ENCODE data around the gene IL18BP.

The IL18BP gene

GRCh38 chr11:72039031-72039855 lies 40.5 kb downstream of the IL18BP start:
- H3K4me3 ChIP-seq (ENCODE audit: low read depth, low read length) = peak overlapping the region; percentile 79
- no peak for TF ChIP-seq CTCF (IDR thresholded peaks at IDR 0.05; ENCODE audit: low read depth, low read length)

GRCh38 chr11:72039856-72040401 lies 41.2 kb downstream of the IL18BP start:
- peak overlapping the region; percentile 79 for H3K4me3 ChIP-seq (ENCODE audit: low read depth, low read length)

GRCh38 chr11:72040491-72041363 lies 42.0 kb downstream of the IL18BP start:
- peak overlapping the region; percentile 79 for H3K4me3 ChIP-seq (ENCODE audit: low read depth, low read length)
- no peak for TF ChIP-seq CTCF (IDR thresholded peaks at IDR 0.05; ENCODE audit: low read depth, low read length)

More at GRCh38 chr11:72039856-72040401, 41.2 kb downstream of the IL18BP start:
- no peak for TF ChIP-seq CTCF (IDR thresholded peaks at IDR 0.05; ENCODE audit: low read depth, low read length)

GRCh38 chr11:72041364-72042063 lies 42.8 kb downstream of the IL18BP start:
- peak overlapping the region; percentile 79 for H3K4me3 ChIP-seq (ENCODE audit: low read depth, low read length)
- no peak for TF ChIP-seq CTCF (IDR thresholded peaks at IDR 0.05; ENCODE audit: low read depth, low read length)

- H3K4me3 ChIP-seq (ENCODE audit: low read depth, low read length) = peak overlapping the region; percentile 79
- no peak for TF ChIP-seq CTCF (IDR thresholded peaks at IDR 0.05; ENCODE audit: low read depth, low read length)
These were observed 43.5 kb downstream of the IL18BP start for GRCh38 chr11:72042064-72042745.

- H3K4me3 ChIP-seq (ENCODE audit: low read depth, low read length) = no peak overlapping the region
- no peak for TF ChIP-seq CTCF (IDR thresholded peaks at IDR 0.05; ENCODE audit: low read depth, low read length)
These were observed 47.1 kb downstream of the IL18BP start for GRCh38 chr11:72045849-72046248.

Data from WI38 (cell line).